ENCODE measurements around the gene PLEKHG3. TPM values are rescaled to one million over a fixed set of nuclear protein-coding genes. Genes with fewer than 3 reads are reported as not detected.

The PLEKHG3 gene
- total and polyA plus RNA-seq, 2 experiments from 2014 or later = 23.0 to 83.1 TPM

GRCh38 chr14:64727551-64728071 is 23.4 kb downstream of the PLEKHG3 start:
- Histone ChIP-seq H4K20me1 (replicated peaks; ENCODE audit: insufficient read depth) (peaks cover 36% of the 10 kb centered on the region), H3K4me3 (no peak overlapping the region), H3K4me2 (no peak overlapping the region), H3F3A (replicated peaks; ENCODE audit: low read depth) (no peaks in the 10 kb centered on the region), H3K4me1 (ENCODE audit: insufficient read depth) (peaks cover 31% of the 10 kb centered on the region), H3K27me3 (ENCODE audit: insufficient read depth) (no peaks in the 10 kb centered on the region), H3K9me2 (ENCODE audit: insufficient read depth) (no peaks in the 10 kb centered on the region), H2AFZ (no peak overlapping the region), H3K36me3 (ENCODE audit: insufficient read depth) (no peaks in the 10 kb centered on the region; the same call in 1 of the 2 replicates), H3K27ac (ENCODE audit: low read depth) (no peak overlapping the region), H3K79me2 (replicated peaks; ENCODE audit: insufficient read depth) (peaks cover 49% of the 10 kb centered on the region)
- no peak overlapping the region for H3K27ac Mint-ChIP-seq
- peaks cover 22% of the 10 kb centered on the region for H3K27me3 Mint-ChIP-seq (ENCODE audit: insufficient read depth, low read depth, poor library complexity)
- ATAC-seq (no peak), DNase-seq (ENCODE audit: low spot score) (no peak)
- no peak for TF ChIP-seq ZNF331 (CRISPR knock-in tag; IDR thresholded peaks at IDR 0.05; ENCODE audit: low read depth)
- TF ChIP-seq ETS1 (IDR thresholded peaks at IDR 0.05) = no peak
- no peak for TF ChIP-seq EZH2phosphoT487 (IDR thresholded peaks at IDR 0.05; ENCODE audit: unreplicated experiment)
- TF ChIP-seq CTCF (conservative IDR thresholded peaks at IDR 0.05; ENCODE audit: low read depth in 2 of 2) = no peak
- TF ChIP-seq POLR2AphosphoS5 (IDR thresholded peaks at IDR 0.05; ENCODE audit: low read depth) = no peak
- TF ChIP-seq JUNB (IDR thresholded peaks at IDR 0.05; ENCODE audit: unreplicated experiment) = no peak
- no peak for TF ChIP-seq STAT1 (IDR thresholded peaks at IDR 0.05; ENCODE audit: unreplicated experiment)
- TF ChIP-seq ZNF114 (CRISPR knock-in tag; IDR thresholded peaks at IDR 0.05) = no peak
- no peak for TF ChIP-seq REST (IDR thresholded peaks at IDR 0.05; ENCODE audit: unreplicated experiment)
- no peaks in the 10 kb centered on the region for H3K9me3 Mint-ChIP-seq
- H3K4me1 Mint-ChIP-seq = peaks cover 57% of the 10 kb centered on the region
- peaks cover 57% of the 10 kb centered on the region for H3K36me3 Mint-ChIP-seq (ENCODE audit: low read depth)
- no peak overlapping the region for H3K4me3 Mint-ChIP-seq

- peaks cover 30% of the 10 kb centered on the region for H3K4me1 ChIP-seq (ENCODE audit: insufficient read depth)
- H3K9me2 ChIP-seq (ENCODE audit: insufficient read depth) = no peaks in the 10 kb centered on the region
- H2AFZ ChIP-seq = no peak overlapping the region
- H3K4me2 ChIP-seq = no peak overlapping the region
- peaks cover 44% of the 10 kb centered on the region for H3K79me2 ChIP-seq (replicated peaks; ENCODE audit: insufficient read depth)
- ATAC-seq (no peak), DNase-seq (ENCODE audit: low spot score) (no peak)
- H3K36me3 ChIP-seq (ENCODE audit: insufficient read depth) = no peaks in the 10 kb centered on the region; the same call in 1 of the 2 replicates
- peaks cover 55% of the 10 kb centered on the region for H3K4me1 Mint-ChIP-seq
- no peak overlapping the region for H3K27ac Mint-ChIP-seq
- no peaks in the 10 kb centered on the region for H3K9me3 Mint-ChIP-seq
- peaks cover 62% of the 10 kb centered on the region for H3K36me3 Mint-ChIP-seq (ENCODE audit: low read depth)
- H3F3A ChIP-seq (replicated peaks; ENCODE audit: low read depth) = no peaks in the 10 kb centered on the region
- peaks cover 32% of the 10 kb centered on the region for H4K20me1 ChIP-seq (replicated peaks; ENCODE audit: insufficient read depth)
- H3K4me3 ChIP-seq = no peak overlapping the region
- no peaks in the 10 kb centered on the region for H3K27me3 ChIP-seq (ENCODE audit: insufficient read depth)
- peaks cover 22% of the 10 kb centered on the region for H3K27me3 Mint-ChIP-seq (ENCODE audit: insufficient read depth, low read depth, poor library complexity)
- no peak overlapping the region for H3K4me3 Mint-ChIP-seq
- no peak overlapping the region for H3K27ac ChIP-seq (ENCODE audit: low read depth)
- TF ChIP-seq ZNF462 (CRISPR knock-in tag; IDR thresholded peaks at IDR 0.05) = no peak
Measured at GRCh38 chr14:64728106-64728505, 23.9 kb downstream of the PLEKHG3 start.
